DOHH2 (cell line): Measurements from ENCODE around the gene AQP6.

Experiments used
- CTCF ChIP-seq: fragments of 200-600 bp; sonication (generic); IDR thresholded peaks from one replicate; pipeline ENCODE4 v1.5.1; 2014; ENCODE audit warnings: antibody characterized with exemption, mild to moderate bottlenecking, low read depth, low read length; ENCODE audit not compliant: poor library complexity, severe bottlenecking
- EZH2phosphoT487 ChIP-seq: fragments of 200-600 bp; sonication (generic); IDR thresholded peaks from 2 replicates; pipeline ENCODE4 v1.6.1; 2017; ENCODE audit warnings: borderline replicate concordance, mild to moderate bottlenecking, antibody characterized with exemption, low read length, moderate library complexity, mixed read lengths

- TF ChIP-seq CTCF (no peak), EZH2phosphoT487 (no peak)
Observed at GRCh38 chr12:49953961-49954846, 18.5 kb upstream of the AQP6 start.
